Measurements from ENCODE around the gene LDLRAD4.

LDLRAD4 gene

DNA sequence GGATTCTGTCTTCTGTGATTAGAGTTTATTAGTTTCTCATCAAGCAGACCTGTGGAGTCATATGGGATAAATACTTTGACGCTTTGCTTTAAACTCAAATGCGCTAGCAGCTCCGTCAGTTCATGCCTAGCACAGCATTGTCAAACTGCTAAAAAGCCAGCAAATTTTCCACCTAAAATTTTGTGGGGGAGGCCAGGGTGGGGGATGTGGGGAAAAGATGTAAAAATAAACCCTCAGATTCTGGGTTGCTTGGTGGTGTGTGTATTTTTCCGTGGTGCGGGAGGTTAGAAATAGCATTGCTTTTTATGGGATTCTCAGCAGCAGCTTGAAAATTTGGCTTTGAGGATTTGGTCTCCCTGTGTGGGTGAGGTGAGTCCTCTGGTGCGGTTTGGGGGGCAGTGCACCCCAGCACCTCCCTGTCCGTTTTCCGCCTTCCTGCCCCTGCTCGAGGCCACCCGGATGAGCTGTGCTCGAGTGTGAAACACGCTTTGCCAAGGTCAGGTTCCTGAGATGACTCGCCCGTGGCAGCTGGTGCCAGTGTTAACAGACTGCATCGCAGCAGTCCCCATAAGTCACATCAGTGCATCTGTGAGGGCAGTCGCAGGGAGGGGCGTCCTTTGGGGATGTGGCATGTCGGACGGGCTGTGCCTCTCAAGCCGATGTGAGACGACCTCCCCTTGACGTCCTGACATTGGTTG is 65.9 kb downstream of the LDLRAD4 start:
- DNase-seq (ENCODE audit: low read depth, low spot score), result no peak

DNA sequence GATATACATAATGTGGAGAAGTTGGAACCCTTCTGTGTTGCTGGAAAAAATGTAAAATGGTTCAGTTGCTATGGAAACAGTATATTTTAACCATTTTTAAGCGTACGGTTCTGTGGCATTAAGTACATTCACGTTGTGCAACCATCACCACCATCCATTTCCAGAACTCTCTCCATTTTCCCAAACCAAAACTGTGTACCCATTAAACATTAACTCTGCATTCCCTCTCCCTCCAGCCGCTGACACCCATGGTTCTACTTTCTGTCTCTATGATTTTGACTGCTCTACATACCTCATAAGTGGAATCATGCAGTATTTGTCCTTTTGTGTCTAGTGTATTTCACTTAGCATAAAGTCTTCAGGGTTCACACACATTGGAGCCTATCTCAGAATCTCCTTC is 67.3 kb downstream of the LDLRAD4 start:
- no peak for DNase-seq (ENCODE audit: low read depth, low spot score)

DNA sequence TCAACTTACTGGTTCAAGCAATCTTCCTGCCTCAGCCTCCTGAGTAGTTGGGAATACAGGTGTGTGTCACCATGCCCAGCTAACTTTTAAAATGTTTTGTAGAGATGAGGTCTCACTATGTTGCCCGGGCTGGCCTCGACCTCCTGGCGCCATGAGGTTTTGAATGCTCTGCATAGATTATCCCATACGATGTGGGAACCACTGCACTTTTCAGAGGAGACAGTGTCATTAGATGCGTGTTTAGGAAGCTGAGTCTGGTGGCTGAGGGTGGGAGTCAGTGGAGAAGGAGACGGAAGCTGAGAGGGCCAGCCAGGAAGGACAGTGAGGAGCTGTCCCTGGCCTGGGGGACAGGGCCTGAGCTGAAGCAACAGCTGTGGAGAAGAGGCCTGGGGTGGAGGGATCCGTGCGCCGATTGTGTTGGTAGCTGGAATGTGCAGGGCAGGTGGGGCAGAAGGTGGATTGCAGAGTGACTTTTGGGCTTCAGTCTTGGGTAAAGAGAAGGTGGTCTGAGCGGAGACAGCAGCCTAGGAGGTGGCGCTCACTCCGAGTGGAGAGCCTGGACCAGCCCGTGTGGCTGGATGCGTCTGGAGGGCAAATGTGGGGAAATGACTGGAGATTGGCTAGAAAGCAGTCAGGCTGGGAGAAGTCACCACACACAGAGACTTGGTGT is 68.0 kb downstream of the LDLRAD4 start:
- DNase-seq (ENCODE audit: low read depth, low spot score), result no peak

DNA sequence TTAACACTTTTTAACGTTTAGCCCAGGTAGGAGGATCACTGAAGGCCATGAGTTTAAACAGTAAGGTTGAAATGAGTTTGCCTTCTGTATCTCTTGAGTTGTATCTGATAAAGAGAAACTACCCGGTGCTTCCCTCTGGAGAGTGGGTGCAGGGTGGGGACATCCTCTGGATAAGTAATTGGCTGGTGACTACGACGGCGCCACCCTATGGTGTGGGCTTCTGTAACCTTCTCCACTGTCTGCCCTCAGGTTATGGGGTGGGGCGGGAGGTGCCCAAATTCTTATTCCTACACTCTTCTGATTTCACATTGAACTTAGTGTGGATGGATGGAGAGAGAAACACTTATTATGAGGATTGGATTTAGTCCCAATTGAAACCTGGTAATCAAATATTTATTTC is 68.8 kb downstream of the LDLRAD4 start:
- no peak for DNase-seq (ENCODE audit: low read depth, low spot score)

DNA sequence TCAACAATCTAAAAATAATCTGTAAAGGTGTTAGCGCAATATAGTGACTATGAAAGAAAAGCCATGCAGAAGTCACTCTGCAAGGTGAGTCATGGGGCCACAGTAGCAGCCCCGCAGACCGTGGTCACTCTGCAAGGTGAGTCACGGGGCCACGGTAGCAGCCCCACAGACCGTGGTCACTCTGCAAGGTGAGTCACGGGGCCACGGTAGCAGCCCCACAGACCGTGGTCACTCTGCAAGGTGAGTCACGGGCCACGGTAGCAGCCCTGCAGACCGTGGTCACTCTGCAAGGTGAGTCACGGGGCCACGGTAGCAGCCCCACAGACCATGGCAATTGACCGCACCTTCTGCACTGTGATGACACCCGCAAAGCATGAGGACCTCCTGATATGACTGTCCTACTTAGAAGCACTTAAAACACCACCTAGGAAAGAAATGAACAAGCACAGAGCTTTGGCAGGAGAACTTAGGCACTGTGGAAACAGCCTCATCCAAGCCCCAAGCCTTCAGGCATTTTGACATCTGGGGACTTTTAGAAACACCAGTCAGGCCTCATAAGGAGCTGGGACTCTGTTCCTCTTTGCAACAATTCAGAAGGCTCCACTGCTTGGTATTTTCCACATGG is 70.1 kb downstream of the LDLRAD4 start:
- no peak for DNase-seq (ENCODE audit: low read depth, low spot score)

DNA sequence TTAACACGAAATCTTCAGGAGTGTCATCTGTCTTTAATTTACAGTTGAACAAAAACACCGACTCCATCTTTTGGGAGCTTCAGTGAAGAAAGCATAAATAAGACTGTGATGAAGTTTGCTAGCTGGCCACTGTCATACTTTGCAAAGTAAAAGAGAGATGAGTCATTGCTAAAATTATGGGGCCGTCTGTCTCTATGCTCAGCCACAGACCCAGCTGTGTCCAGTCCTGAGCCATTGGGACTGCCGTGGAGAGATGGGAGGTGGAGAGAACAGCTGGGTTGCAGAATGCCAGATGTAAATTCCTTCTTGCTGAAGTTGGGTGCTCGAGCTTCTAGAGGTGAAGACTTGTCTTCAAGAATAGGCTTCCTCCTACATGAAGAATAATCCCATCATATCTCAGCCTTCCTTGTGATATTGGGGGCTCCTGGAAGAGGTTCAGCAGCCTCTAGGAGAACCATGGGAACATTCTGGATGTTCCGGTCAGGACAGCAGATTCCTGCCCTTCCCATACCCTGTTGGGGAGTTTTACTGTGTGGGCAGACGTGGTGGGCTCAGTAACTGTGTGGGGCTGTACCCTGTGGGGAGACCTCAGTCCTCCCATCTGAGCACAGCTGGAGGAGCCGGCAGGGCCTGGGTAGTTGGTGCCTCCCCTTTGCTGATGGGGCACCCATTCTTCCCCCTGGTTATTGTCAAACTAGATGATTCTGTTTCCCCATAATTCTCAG is 71.1 kb downstream of the LDLRAD4 start:
- DNase-seq (ENCODE audit: low read depth, low spot score), result no peak

DNA sequence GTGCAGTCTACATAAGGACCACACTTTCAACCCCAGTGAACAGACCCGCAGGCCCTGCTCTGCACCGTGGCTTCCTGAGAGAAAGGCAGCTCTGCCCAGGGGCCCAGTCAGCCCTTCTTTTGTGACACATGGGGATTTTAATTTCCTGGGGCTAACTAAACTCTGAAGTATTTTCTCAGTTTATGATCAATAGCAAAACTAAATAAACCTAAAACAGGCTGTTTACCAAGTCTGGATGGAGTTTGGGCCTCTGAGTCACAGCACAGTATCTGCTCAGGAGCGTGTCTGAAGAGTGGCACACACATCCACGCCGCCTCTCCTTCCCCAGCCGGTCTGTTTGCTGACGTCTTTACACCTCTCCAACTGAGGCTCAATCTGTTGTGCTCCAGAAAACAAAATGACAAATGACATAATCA is 72.3 kb downstream of the LDLRAD4 start:
- DNase-seq (ENCODE audit: low read depth, low spot score), result no peak

DNA sequence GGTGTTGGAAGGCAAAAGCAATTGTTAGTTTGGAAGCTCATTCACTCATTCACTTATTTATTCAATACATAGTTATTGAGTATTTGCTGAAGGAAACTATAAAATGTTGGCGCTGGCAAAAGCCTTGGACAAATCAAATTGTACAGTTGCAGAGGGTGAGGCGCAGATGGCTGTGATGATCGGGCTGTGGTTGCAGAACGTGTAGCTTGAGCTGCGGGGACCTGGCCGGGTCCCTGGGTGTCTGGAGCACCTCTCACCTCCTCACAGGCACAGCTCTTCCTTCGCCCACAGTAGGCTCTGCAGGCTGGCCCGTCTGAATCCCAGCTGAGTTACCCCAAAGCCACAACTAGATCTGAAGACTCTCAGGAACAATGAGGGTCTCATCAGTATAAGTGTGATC is 72.7 kb downstream of the LDLRAD4 start:
- no peak for DNase-seq (ENCODE audit: low read depth, low spot score)

DNA sequence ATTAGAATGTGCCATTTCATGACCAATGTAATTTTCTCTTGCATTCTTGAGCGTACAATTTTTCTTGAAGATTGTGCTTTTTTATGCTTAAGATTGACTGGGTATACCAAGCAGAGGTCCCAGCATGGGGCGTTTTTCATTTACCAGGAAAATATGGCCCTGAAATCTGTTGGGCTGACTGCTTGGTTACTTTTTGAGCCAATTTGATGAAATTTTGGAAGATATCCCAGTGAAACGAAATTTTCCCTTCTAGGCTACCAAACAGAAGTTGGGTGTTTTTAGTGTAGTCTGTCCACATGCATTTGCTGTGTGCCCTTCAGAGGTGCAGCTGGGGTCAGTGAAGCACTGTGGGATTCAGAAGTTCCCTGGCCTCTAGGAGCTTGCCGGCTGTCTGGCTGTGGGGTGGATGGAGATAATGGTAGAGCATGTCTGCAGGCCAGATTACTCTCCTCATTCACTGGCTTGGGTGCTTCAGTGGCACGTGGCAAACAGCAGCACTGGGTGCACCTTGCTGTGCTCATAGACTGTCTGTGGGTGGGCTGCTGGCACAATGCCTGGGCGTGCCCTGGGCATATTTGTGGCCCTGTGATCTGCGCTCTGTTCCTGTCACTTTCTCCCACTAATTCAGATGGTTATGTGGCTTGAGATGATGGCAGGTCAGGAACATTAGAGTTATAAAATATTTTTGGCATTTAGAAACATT is 73.3 kb downstream of the LDLRAD4 start:
- no peak for DNase-seq (ENCODE audit: low read depth, low spot score)

DNA sequence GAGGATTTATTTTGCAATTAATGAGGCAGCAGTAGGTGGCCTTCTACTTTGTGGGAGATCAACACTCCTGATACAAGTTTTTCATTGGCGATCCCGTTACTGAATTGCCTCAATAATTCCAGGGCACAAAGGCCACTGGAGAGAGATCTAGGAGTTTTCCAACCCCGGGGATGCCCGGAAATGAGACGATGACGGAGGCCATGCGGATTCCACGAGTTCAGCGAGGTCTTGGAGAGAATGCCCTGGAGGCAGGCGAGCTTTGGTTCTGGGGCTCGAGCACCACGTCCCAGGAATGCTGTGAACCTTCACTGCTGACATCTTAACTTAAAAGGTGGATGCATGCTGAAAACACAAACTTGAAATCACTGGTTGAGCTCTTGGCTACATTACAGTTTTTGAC is 74.2 kb downstream of the LDLRAD4 start:
- DNase-seq (ENCODE audit: low read depth, low spot score), result peak; percentile 63

DNA sequence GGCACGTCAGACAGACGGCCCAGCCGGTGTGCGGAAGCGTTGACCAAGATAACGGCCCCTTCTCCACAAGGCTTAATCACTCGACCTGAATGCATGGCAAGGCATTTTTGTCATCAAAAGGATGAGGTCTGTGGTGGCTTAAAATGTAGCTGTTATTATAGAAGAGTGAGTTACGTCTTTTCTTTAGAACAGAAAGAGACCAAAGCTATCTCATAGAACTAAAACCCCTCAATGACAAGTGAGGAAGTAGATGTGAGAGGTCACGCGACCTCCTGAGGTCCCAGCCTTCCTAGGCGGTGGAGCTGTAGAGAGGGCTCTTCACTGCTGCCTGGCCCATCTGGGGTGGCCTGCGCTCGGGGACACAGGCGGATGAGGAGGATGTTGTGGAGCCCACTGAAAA is 75.7 kb downstream of the LDLRAD4 start:
- no peak for DNase-seq (ENCODE audit: low read depth, low spot score)

DNA sequence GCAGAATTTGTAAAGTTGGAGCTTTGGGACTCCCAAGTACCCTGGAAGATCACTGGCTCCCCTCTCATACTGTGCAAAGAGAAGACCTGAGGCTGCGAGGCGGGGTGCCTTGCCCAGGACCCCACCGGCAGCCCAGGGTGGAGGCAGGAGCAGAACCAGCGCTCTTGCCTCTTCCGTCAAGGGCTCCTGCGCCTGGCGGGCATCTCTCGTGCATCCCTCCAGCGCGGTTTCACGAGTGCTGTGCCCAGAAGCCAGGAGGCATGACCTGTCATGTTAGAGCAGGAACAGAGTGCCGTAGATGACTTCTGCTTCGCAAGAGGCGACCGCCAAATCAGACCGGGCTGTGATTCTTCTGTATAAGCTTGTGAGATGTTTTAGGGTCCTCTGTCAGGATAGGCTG is 77.3 kb downstream of the LDLRAD4 start:
- DNase-seq (ENCODE audit: low read depth, low spot score), result no peak

DNA sequence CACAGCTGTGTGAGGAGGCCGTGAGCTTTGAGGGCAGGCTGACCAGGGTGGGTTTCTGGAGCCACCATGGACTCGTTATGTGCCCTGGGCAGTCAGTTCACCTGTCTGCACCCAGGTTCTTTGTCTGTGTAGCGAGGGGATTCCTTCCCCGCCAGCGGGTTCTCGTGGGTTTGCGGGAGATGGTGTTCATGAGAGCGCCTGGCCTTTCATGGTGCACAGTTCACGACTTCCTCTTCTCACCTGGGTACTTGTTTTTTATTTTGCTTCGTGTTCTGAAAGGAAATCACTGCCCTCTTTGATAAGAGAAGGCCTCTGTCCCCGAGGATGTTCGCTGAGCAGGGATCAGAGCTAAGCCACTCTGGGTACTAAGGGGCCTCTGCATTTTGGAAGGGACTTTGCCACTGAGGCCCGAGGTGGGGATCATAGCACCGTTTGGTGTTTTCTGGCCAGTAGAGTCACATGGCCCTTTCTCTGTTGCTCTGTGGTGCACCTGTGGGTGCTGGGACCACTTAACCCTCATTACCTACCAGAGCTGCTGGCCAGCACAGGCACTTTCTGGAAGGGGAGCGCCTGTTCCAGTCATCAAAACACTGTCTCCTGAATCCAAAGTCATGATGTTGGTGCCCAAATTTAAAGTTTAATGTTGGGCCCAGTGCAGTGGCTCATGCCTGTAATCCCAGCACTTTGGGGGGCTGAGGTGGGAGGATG is 78.5 kb downstream of the LDLRAD4 start:
- no peak for DNase-seq (ENCODE audit: low read depth, low spot score)

DNA sequence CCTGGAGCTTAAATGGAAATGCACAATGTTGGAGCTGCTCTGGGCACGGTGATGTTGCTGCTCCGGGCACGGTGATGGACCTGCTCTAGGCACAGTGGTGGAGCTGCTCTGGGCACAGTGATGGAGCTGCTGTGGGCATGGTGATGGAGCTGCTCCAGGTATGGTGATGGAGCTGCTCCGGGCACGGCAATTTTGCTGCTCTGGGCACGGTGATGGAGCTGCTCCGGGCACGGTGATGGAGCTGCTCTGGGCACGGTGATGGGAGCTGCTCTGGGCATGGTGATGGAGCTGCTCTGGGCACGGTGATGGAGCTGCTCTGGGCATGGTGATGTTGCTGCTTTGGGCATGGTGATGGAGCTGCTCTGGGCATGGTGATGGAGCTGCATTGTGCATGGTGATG is 79.7 kb downstream of the LDLRAD4 start:
- DNase-seq (ENCODE audit: low read depth, low spot score), result no peak

DNA sequence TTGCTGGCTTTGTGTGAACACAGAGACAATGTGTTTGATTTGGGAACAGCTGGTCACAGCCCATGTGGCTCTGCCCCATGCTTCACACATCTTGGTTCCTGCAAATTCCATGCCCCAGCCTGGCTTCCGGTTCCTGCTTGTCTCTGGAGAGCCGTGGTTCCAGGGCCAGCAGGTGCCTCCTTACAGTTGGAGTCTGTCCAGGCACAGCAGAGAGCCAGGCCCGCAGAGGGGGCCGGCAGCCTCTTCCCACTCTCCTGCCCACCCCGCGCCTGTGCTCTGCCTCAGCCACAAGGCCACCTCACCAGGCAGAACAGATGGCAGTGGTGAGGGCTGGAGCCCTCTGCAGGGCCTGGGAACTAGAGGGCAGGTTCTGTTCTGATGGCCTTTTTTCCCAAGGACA is 81.5 kb downstream of the LDLRAD4 start:
- no peak for DNase-seq (ENCODE audit: low read depth, low spot score)

DNA sequence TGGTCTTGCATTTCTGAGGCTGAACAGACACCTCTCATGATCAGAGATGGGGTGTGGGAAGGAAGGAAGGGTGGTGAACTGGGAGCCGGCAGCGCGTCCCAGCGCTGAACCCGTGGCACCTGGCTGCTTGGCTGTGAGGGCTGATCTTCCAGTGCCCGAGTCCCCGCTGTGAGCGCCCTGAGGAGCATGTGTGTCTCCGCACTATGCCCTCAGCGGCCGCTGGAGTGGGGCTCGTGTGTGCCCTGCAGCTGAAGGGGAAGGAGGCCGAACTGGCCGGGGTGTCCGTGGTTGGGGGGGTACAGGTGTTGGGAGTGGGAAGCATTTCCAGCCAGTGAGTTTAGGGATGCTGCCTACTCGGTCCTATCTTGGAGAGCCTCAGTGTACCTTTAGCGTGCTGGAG is 82.2 kb downstream of the LDLRAD4 start:
- no peak for DNase-seq (ENCODE audit: low read depth, low spot score)

DNA sequence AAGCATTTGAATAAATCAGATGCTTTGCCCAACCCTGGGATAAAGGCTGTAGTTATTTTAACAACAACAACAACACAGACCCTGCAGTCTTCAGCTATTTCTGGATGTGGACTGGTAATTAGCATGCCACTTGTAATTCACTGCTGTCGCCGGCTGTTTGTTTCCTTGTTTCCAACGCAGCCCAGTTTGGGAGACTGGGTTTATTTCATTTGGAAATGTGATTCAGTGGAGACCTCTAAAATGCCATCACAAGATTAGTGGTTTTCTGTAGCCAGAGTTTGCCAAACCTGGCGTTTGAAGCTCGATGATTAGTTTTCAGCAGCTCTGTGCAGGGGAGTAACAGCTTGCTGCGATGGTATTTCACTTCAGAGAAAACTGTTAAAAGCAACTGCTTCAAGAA is 83.5 kb downstream of the LDLRAD4 start:
- DNase-seq (ENCODE audit: low read depth, low spot score), result no peak

DNA sequence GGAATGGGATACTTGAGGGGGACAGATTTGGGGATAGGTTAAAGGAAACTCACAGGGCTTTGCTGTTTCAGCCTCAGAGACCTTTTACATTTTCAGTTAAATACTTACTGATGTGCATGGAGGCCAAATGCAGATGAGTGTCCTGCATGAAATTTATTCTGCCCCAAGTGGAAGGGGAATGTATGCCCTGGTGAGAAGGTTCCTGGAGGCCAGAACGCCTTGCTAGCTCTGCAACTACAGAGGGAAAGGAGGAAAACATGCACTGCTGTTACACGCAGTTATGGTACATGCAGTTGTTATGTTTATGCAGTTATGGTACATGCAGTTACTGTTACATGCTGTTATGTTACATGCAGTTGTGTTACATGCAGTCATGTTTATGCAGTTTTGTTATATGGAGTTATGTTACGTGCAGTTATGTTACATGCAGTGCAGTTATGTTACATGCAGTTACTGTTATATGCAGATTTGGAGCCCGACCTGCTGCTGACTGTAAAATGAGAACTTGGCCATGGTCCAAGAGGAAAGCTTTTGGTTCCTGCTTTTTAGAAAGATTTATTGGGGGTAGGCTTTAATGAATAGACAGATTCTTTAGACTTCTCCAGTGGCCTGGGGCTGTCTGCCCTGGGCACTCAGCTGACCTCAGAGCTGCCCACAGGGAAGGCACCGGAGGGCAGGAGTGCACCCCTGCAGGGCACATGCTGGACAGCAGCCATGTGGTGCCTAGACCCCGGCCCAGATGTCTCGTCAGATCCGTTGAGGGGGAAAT is 84.1 kb downstream of the LDLRAD4 start:
- no peak for DNase-seq (ENCODE audit: low read depth, low spot score)

DNA sequence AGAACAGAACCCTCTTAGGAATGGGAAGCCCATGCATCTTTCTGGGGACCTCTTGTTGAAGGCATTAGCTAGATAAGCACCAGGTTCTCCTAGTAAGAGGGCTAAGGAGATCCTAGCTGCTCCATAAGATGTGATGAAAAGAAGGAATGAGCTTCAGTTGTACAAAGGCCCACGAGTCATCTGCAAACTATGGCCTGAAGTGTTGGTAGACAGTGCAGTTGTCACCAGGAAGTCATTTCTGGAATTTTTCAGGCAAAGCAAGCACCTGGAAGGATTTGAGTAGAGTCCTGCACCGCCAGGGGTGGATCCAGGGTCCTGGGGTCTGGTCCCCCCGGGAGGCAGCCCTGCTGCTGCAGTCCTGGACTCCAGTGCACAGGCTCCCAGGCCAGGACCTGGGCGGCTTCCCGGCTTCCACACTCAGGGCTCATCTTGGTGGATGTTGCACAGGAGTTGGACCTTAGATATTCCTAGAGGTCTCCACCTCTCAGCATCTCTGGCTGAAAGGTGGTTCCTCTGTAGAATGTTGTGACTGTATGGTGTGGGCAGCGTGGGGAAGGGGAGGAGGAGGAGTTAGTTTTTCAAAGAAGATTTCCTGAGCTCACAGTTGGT is 85.3 kb downstream of the LDLRAD4 start:
- no peak for DNase-seq (ENCODE audit: low read depth, low spot score)

DNA sequence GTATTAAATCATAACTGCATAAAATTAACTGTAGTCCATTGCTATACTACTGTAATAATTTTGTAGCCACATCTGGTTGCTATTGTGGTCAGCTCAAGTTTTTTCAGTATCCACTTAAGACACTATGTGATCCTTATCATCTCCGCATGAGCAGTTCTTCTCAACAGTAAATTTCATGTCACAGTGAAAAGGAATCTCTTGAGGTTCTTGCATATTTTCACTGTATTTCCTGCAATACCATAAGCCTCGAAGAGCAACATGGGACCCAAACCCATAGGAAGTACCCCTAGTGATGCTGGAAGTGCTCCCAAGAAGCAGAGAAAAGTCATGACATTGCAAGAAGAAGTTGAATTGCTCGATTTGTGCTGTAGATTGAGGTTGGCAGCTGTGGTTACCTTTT is 86.7 kb downstream of the LDLRAD4 start:
- DNase-seq (ENCODE audit: low read depth, low spot score), result no peak
